Stomach (tissue), 4 donors: ENCODE measurements around the gene PFKFB3.
A peak's percentile ranks its signal among the peaks of the same experiment; 100 is the strongest.

Experiments used
- EP300 ChIP-seq: sonication (generic); formaldehyde crosslinking; IDR thresholded peaks from one replicate; pipeline ENCODE4 v1.6.1; 2017; ENCODE audit warnings: antibody characterized with exemption
- POLR2A ChIP-seq, 4 donors: fragments of 450-650 bp; IDR thresholded peaks; one replicate each; pipeline ENCODE4 v1.6.1; 2016; ENCODE audit warnings: antibody characterized with exemption in 4 of 4, control low read depth in 2 of 4, mild to moderate bottlenecking in 1 of 4, moderate library complexity in 1 of 4
- POLR2AphosphoS5 ChIP-seq, 3 donors: sonication (generic); formaldehyde crosslinking; IDR thresholded peaks; one replicate each; pipeline ENCODE4 v1.6.1; 2016; ENCODE audit warnings: antibody characterized with exemption in 3 of 3
- TF ChIP-seq, protein P1 (sequence below), 7 experiments: fragments of 450-650 bp in 4 of 7; fragments of 200-600 bp in 3 of 7; sonication (generic) in 3 of 7; IDR thresholded peaks; one replicate each; pipeline ENCODE4 v1.5.1; 2016 to 2019; ENCODE audit warnings: antibody characterized with exemption in 7 of 7, control low read depth in 2 of 7, mild to moderate bottlenecking in 1 of 7

DNA sequence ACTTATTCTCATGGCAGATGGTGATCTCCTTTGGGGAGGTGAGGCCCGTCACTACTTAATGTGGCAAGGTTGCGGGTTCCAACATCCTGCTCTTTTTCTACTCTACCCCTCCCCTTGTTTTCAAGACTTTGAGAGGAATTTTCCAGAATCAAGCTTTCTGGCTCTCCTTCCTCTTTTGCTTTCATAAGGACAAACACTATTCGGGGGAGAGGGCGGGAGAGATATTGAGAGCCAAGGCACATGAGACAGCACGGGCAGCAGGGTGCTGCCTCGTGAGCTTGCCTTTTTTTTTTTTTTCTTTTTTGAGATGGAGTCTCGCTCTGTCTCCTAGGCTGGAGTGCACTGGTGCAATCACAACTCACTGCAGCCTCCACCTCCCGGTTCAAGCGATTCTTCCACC is 6.9 kb upstream of the PFKFB3 start:
- TF ChIP-seq, protein P1, sequence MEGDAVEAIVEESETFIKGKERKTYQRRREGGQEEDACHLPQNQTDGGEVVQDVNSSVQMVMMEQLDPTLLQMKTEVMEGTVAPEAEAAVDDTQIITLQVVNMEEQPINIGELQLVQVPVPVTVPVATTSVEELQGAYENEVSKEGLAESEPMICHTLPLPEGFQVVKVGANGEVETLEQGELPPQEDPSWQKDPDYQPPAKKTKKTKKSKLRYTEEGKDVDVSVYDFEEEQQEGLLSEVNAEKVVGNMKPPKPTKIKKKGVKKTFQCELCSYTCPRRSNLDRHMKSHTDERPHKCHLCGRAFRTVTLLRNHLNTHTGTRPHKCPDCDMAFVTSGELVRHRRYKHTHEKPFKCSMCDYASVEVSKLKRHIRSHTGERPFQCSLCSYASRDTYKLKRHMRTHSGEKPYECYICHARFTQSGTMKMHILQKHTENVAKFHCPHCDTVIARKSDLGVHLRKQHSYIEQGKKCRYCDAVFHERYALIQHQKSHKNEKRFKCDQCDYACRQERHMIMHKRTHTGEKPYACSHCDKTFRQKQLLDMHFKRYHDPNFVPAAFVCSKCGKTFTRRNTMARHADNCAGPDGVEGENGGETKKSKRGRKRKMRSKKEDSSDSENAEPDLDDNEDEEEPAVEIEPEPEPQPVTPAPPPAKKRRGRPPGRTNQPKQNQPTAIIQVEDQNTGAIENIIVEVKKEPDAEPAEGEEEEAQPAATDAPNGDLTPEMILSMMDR (IDR thresholded peaks at IDR 0.05): no peak
- peak in 1 of 3 donors; percentile 41 for TF ChIP-seq POLR2AphosphoS5 (IDR thresholded peaks at IDR 0.05)
- TF ChIP-seq POLR2A (IDR thresholded peaks at IDR 0.05): no peak
- no peak for TF ChIP-seq EP300
